H1 (cell line): Measurements from ENCODE around the gene NFKBIL1. TPM values are rescaled to one million over a fixed set of nuclear protein-coding genes. Genes with fewer than 3 reads are reported as not detected.

Source experiments
- CBX5 ChIP-seq: fragments of 300-800, 300-1000 bp; sonication (generic); IDR thresholded peaks from 2 replicates; pipeline ENCODE4 v1.7.1; 2016; ENCODE audit warnings: antibody characterized with exemption, low read length, low read depth
- CHD7 ChIP-seq: fragments of 300-600 bp; sonication (generic); IDR thresholded peaks from 2 replicates; pipeline ENCODE4 v1.7.1; 2012; ENCODE audit warnings: low read length, moderate library complexity, mild to moderate bottlenecking, inconsistent platforms; ENCODE audit not compliant: insufficient replicate concordance
- JUN ChIP-seq: IDR thresholded peaks from 2 replicates; pipeline ENCODE4 v1.6.1; 2011; ENCODE audit warnings: low read depth, mild to moderate bottlenecking, improper control_type of control experiment, low read length
- KDM4A ChIP-seq: IDR thresholded peaks from one replicate; pipeline ENCODE4 v1.7.1; 2012; ENCODE audit warnings: low read depth, mild to moderate bottlenecking, moderate library complexity, low read length, inconsistent platforms; ENCODE audit not compliant: severe bottlenecking
- POU5F1 ChIP-seq: IDR thresholded peaks from 2 replicates; pipeline ENCODE4 v1.6.1; 2011; ENCODE audit warnings: low read depth, mild to moderate bottlenecking, low read length, moderate library complexity
- SIX5 ChIP-seq: IDR thresholded peaks from 2 replicates; pipeline ENCODE4 v1.6.1; 2011; ENCODE audit warnings: mild to moderate bottlenecking, low read depth, low read length
- SP2 ChIP-seq: IDR thresholded peaks from 2 replicates; pipeline ENCODE4 v1.6.1; 2012; ENCODE audit warnings: mild to moderate bottlenecking, low read length, inconsistent platforms
- TAF1 ChIP-seq: IDR thresholded peaks from 2 replicates; pipeline ENCODE4 v1.6.1; 2011; ENCODE audit warnings: mild to moderate bottlenecking, low read depth, low read length
- TAF7 ChIP-seq: optimal IDR thresholded peaks from 2 replicates; pipeline ENCODE3; 2011; ENCODE audit warnings: low read depth, mild to moderate bottlenecking, inconsistent platforms, low read length, moderate library complexity, borderline replicate concordance
- TCF12 ChIP-seq: IDR thresholded peaks from 2 replicates; pipeline ENCODE4 v1.6.1; 2011; ENCODE audit warnings: low read depth, mild to moderate bottlenecking, low read length
- ZNF274 ChIP-seq: IDR thresholded peaks from 2 replicates; pipeline ENCODE4 v1.7.0; 2012; ENCODE audit warnings: low read length, borderline replicate concordance; ENCODE audit errors: extremely low read depth
- polyA plus RNA-seq, 7 experiments: library from polyadenylated mRNA; depleted of rRNA in 3 of 7; stranded (reverse) in 5 of 7; unstranded in 2 of 7; fragments of >200 nt in 5 of 7; fragments of 200-250 nt in 2 of 7; gene quantifications; 1 replicate in 5 of 7; 2 replicates in 1 of 7; 4 replicates in 1 of 7; pipeline versions ENCODE4 v1.2.1 to v1.2.3, GENCODE V29; 2011 to 2013; ENCODE audit warnings: missing spikeins in 2 of 7, mixed read lengths in 2 of 7
- total RNA-seq: library from RNA; stranded (reverse); fragmentation: NEBNext Ultra II Directional; extraction: Animal tissue kit (Norgen Biotek cat#: 25700); gene quantifications from 2 replicates; pipeline ENCODE4 v1.2.1, GENCODE V29; 2021

NFKBIL1 gene
- total and polyA plus RNA-seq, 2 of the 8 experiments (the other 6 are each of a cell fraction or from before 2014, with no cell fraction given), result 7.5 to 11.2 TPM

GRCh38 chr6:31546958-31547726 lies at the start of gene NFKBIL1 (continued):
- TF ChIP-seq SIX5, result peak; percentile 66; the same call in 1 of the 2 replicates
- TF ChIP-seq TAF7, result no peak
- no peak for TF ChIP-seq TCF12
- peak; percentile 80 for TF ChIP-seq TAF1
- TF ChIP-seq JUN, result no peak
- TF ChIP-seq SP2, result no peak
- no peak for TF ChIP-seq CBX5
- no peak for TF ChIP-seq ZNF274
- no peak for TF ChIP-seq POU5F1
- TF ChIP-seq CHD7, result no peak
- TF ChIP-seq KDM4A, result no peak
